HepG2 (cell line): ENCODE measurements around the gene USP36. TPM values are rescaled to one million over a fixed set of nuclear protein-coding genes. Genes with fewer than 3 reads are reported as not detected.

Source experiments
- ATRX ChIP-seq: sonication (generic); formaldehyde crosslinking; IDR thresholded peaks from 2 replicates; pipeline ENCODE4 v1.4.0; 2020; ENCODE audit warnings: missing genetic modification reagents, borderline replicate concordance
- GMEB2 ChIP-seq: IDR thresholded peaks from 2 replicates; pipeline ENCODE4 v1.6.1; 2016; ENCODE audit warnings: missing biosample characterization, missing genetic modification reagents, low read depth
- TOE1 ChIP-seq: sonication (generic); formaldehyde crosslinking; IDR thresholded peaks from 2 replicates; pipeline ENCODE4 v1.4.0; 2020; ENCODE audit warnings: mild to moderate bottlenecking, missing genetic modification reagents
- polyA plus RNA-seq, 8 experiments: library from polyadenylated mRNA; depleted of rRNA in 3 of 8; stranded (reverse) in 7 of 8; unstranded in 1 of 8; fragments of >200 nt; fragmentation: Illumina TruSeq in 4 of 8; extraction: Trizol in 4 of 8; gene quantifications; 2 replicates each; pipeline versions ENCODE4 v1.2.1 to v1.2.3, GENCODE V29; 2011 to 2016; ENCODE audit warnings: low read depth in 4 of 8, missing spikeins in 1 of 8, mixed read lengths in 1 of 8; ENCODE audit not compliant: insufficient read depth in 1 of 8
- total RNA-seq, 5 experiments: library from RNA; depleted of rRNA; stranded (reverse); fragments of >200 nt; fragmentation: Illumina TruSeq; extraction: Trizol; gene quantifications; 2 replicates each; pipeline ENCODE4 v1.2.3, GENCODE V29; 2016; ENCODE audit warnings: low read depth in 1 of 5
- TF ChIP-seq, protein P1 (sequence below): sonication (generic); formaldehyde crosslinking; IDR thresholded peaks from one replicate; pipeline ENCODE4 v1.5.1; 2020; ENCODE audit warnings: mild to moderate bottlenecking, missing genetic modification reagents; ENCODE audit errors: not compliant biosample characterization
- TF ChIP-seq, protein P2 (sequence below), 2 experiments: fragments of 450-650 bp in 1 of 2; sonication (generic) in 1 of 2; formaldehyde crosslinking in 1 of 2; IDR thresholded peaks; 2 replicates each; pipeline versions ENCODE4 v1.6.1 to v1.8.0; 2016 to 2022; ENCODE audit warnings: antibody characterized with exemption in 1 of 2, mild to moderate bottlenecking in 1 of 2, missing genetic modification reagents in 1 of 2

The USP36 gene
- total and polyA plus RNA-seq, 2 of the 13 experiments (the other 11 are each of a cell fraction or from before 2014, with no cell fraction given): 29.6 to 45.9 TPM

DNA sequence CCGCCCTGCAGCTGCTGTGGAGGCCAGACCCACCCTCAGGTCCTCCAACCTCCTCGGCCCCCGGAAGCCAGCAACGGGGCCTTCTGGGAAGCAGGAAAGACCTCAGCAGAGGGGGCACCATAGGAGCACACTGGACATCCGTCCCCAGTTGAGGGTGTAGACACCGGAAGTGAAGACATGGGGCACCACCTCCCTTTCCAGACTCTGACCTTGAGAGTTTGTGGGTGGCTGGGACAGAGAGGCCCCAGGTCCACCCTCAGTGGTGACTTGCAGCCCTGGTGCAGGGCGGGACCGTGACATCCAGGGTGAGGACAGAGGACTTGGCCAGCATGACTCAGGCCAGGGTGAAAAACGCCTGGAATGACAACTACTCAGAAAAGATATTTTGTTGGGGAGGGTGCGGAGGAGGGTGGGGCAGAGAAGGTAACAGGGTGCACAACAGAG, 42.5 kb upstream of the USP36 start (continued):
- TF ChIP-seq, protein P1, sequence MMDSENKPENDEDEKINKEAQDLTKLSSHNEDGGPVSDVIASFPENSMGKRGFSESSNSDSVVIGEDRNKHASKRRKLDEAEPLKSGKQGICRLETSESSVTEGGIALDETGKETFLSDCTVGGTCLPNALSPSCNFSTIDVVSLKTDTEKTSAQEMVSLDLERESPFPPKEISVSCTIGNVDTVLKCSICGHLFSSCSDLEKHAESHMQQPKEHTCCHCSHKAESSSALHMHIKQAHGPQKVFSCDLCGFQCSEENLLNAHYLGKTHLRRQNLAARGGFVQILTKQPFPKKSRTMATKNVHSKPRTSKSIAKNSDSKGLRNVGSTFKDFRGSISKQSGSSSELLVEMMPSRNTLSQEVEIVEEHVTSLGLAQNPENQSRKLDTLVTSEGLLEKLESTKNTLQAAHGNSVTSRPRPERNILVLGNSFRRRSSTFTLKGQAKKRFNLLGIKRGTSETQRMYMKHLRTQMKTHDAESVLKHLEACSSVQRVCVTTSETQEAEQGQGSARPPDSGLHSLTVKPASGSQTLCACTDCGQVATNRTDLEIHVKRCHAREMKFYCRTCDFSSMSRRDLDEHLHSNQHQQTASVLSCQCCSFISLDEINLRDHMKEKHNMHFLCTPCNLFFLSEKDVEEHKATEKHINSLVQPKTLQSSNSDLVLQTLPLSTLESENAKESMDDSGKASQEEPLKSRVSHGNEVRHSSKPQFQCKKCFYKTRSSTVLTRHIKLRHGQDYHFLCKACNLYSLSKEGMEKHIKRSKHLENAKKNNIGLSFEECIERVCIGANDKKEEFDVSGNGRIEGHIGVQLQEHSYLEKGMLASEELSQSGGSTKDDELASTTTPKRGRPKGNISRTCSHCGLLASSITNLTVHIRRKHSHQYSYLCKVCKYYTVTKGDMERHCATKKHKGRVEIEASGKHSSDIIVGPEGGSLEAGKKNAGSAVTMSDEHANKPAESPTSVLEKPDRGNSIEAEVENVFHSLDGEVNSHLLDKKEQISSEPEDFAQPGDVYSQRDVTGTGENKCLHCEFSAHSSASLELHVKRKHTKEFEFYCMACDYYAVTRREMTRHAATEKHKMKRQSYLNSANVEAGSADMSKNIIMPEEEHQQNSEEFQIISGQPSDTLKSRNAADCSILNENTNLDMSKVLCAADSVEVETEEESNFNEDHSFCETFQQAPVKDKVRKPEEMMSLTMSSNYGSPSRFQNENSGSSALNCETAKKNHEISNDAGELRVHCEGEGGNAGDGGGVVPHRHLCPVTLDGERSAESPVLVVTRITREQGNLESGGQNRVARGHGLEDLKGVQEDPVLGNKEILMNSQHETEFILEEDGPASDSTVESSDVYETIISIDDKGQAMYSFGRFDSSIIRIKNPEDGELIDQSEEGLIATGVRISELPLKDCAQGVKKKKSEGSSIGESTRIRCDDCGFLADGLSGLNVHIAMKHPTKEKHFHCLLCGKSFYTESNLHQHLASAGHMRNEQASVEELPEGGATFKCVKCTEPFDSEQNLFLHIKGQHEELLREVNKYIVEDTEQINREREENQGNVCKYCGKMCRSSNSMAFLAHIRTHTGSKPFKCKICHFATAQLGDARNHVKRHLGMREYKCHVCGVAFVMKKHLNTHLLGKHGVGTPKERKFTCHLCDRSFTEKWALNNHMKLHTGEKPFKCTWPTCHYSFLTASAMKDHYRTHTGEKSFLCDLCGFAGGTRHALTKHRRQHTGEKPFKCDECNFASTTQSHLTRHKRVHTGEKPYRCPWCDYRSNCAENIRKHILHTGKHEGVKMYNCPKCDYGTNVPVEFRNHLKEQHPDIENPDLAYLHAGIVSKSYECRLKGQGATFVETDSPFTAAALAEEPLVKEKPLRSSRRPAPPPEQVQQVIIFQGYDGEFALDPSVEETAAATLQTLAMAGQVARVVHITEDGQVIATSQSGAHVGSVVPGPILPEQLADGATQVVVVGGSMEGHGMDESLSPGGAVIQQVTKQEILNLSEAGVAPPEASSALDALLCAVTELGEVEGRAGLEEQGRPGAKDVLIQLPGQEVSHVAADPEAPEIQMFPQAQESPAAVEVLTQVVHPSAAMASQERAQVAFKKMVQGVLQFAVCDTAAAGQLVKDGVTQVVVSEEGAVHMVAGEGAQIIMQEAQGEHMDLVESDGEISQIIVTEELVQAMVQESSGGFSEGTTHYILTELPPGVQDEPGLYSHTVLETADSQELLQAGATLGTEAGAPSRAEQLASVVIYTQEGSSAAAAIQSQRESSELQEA: no peak
- no peak for TF ChIP-seq TOE1
- TF ChIP-seq GMEB2 (CRISPR knock-in tag): no peak
- TF ChIP-seq, protein P2, sequence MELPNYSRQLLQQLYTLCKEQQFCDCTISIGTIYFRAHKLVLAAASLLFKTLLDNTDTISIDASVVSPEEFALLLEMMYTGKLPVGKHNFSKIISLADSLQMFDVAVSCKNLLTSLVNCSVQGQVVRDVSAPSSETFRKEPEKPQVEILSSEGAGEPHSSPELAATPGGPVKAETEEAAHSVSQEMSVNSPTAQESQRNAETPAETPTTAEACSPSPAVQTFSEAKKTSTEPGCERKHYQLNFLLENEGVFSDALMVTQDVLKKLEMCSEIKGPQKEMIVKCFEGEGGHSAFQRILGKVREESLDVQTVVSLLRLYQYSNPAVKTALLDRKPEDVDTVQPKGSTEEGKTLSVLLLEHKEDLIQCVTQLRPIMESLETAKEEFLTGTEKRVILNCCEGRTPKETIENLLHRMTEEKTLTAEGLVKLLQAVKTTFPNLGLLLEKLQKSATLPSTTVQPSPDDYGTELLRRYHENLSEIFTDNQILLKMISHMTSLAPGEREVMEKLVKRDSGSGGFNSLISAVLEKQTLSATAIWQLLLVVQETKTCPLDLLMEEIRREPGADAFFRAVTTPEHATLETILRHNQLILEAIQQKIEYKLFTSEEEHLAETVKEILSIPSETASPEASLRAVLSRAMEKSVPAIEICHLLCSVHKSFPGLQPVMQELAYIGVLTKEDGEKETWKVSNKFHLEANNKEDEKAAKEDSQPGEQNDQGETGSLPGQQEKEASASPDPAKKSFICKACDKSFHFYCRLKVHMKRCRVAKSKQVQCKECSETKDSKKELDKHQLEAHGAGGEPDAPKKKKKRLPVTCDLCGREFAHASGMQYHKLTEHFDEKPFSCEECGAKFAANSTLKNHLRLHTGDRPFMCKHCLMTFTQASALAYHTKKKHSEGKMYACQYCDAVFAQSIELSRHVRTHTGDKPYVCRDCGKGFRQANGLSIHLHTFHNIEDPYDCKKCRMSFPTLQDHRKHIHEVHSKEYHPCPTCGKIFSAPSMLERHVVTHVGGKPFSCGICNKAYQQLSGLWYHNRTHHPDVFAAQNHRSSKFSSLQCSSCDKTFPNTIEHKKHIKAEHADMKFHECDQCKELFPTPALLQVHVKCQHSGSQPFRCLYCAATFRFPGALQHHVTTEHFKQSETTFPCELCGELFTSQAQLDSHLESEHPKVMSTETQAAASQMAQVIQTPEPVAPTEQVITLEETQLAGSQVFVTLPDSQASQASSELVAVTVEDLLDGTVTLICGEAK (IDR thresholded peaks at IDR 0.05): peak; percentile 30; the same call in 1 of the 2 replicates
- TF ChIP-seq, protein P2 (CRISPR knock-in tag; IDR thresholded peaks at IDR 0.05): no peak
- no peak for TF ChIP-seq ATRX
